Upper lobe of left lung (tissue), 4 donors: ENCODE data around the gene ST3GAL2.
A peak's percentile ranks its signal among the peaks of the same experiment; 100 is the strongest.
"Not testable (repeated sequence)": the region's sequence is repeated elsewhere in the genome, so short reads cannot be mapped to it uniquely, and the experiment has no call there.

Experiments used
- CTCF ChIP-seq, 6 experiments: fragments of 450-650 bp in 4 of 6; fragments of 200-600 bp in 2 of 6; sonication (generic) in 2 of 6; IDR thresholded peaks; one replicate each; pipeline ENCODE4 v1.5.1; 2016 to 2019; ENCODE audit warnings: antibody characterized with exemption in 6 of 6
- EP300 ChIP-seq, 4 donors: sonication (generic); formaldehyde crosslinking; IDR thresholded peaks; one replicate each; pipeline ENCODE4 v1.5.1; 2017; ENCODE audit warnings: antibody characterized with exemption in 4 of 4, control low read depth in 2 of 4
- POLR2A ChIP-seq, 4 donors: fragments of 450-650 bp; IDR thresholded peaks; one replicate each; pipeline ENCODE4 v1.5.1; 2016 to 2017; ENCODE audit warnings: antibody characterized with exemption in 4 of 4, mild to moderate bottlenecking in 2 of 4
- POLR2AphosphoS5 ChIP-seq, 2 donors: sonication (generic); formaldehyde crosslinking; IDR thresholded peaks; one replicate each; pipeline ENCODE4 v1.5.1; 2017; ENCODE audit warnings: antibody characterized with exemption in 2 of 2

- TF ChIP-seq CTCF (IDR thresholded peaks at IDR 0.05) = peak; percentile 26 to 57 (median 44)
- TF ChIP-seq POLR2A, EP300, POLR2AphosphoS5 (IDR thresholded peaks at IDR 0.05): not testable (repeated sequence)
Measured at GRCh38 chr16:70370145-70370544, 68.8 kb downstream of the ST3GAL2 start.
